Glomerular visceral epithelial cell (primary cell): ENCODE data around the gene CDC42BPB.
"Not testable (repeated sequence)": the region's sequence is repeated elsewhere in the genome, so short reads cannot be mapped to it uniquely, and the experiment has no call there.

Experiments used
- DNase-seq: peaks from one replicate; pipeline ENCODE4 v3.0.0-alpha.2; 2016; ENCODE audit errors: extremely low spot score

Gene CDC42BPB

GRCh38 chr14:102900631-102901571, 156.4 kb downstream of the CDC42BPB start:
- DNase-seq = no peak

- no peak for DNase-seq
Measured at GRCh38 chr14:102899516-102899900, 157.8 kb downstream of the CDC42BPB start.

DNA sequence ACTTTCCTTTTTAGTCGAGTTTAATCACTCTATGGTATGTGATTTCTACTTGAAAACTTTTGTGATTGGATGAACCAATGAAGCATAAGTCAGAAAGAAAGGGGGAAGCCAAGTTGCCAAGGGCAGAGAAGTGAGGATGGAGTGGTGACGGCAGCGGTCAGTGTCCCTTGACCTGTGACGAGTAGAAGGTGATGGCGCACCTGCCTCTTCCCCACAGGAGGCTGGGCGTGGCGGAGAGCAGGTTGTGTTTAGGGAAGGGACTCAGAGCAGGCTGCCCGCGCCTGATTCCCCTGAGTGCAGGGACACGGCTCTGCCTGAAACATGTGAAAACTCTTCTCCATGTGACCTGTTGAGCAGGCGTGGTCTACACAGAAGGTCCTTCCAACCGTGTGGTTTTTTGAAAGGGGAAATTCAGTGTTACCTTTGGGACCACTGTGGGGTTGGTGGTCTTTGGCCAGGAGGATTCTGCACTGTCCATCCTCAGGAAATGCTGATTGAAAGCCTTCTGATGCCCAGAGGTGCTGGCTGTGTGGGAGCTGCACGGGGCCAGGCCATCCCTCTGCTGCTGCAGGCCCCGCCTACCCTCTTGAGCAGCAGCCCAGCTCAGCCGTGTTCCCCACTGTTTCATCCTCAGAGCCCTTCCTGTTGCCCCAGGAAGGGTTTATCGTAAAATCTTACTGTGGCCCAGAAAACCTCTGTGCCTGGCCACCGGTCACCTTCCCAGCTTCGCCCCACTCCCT, 158.4 kb downstream of the CDC42BPB start:
- no peak for DNase-seq

GRCh38 chr14:102898298-102898697, 159.1 kb downstream of the CDC42BPB start:
- no peak for DNase-seq

DNA sequence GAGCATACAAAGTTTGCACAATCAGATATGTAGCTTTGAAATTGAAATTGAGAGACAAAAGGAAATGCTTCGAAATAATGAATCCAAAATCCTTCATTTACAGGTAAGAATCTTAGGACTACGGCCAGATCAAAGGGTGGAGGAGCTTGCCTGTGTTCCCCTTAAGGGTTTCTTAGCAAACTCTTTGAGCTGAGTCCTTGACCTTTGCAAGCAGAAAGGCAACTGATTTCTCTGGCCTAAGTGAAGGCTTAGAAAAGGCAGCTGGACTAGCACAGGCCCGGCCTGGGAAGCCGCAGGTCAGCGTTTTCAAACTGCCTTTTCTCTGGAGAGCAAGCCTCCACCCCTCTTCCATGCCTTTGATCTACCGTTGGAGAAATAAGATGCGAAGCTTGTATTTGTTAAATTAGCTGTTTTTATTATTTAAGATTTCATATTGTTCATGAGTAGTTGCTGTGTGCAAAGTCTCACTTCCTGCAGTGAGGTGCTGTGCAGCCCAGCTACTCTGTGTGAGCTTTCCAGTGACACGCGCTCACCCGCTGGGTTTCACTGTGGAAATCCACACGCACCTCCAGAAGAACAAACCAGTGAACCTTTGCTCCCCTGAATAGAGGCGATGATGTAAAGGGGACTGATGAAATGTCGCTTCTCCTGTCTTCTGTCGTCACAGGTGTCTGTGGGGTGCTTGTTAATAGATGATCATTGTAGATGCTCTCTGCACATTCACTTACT, 159.9 kb downstream of the CDC42BPB start:
- DNase-seq = no peak

- DNase-seq = not testable (repeated sequence)
Measured at GRCh38 chr14:102896735-102897134, 160.6 kb downstream of the CDC42BPB start.

DNA sequence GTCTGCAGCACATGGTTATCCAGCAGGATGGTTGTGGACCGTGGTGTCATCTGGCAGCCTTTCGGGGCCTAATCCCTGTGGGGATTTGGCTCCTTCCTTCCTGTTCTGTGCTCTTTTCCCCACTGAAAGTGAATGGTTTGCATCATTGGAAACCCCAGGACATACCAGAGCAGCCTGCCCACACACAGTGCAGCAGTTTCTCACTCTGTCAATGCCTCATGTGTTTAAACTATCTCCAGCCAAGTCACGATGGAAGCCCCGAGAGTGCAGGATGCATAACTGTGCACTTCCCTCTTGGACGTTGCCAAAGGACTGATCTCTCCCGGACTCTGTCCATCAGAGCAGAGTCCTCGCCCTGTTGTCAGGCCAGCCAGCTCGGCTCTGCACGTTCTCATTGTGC, 163.9 kb downstream of the CDC42BPB start:
- no peak for DNase-seq

DNA sequence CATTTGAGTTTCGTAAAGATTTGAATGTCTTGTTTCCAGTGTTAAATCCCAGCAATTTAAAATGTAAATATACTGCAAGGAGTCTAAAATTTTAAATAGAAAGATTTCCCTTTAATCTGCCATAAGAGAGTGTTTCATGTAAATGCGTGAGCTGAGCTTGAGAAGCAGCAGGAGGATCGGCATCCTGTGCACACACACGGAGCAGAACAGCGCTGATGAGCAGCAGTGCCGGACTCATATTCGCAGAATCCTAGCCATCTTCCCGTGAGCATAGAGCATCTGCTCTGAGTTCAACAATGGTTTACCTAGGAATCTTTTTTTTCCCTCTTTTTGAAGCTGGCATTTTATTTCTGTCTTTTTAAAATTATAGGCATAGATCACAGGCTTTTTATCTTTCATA, 164.7 kb downstream of the CDC42BPB start:
- DNase-seq = no peak

DNA sequence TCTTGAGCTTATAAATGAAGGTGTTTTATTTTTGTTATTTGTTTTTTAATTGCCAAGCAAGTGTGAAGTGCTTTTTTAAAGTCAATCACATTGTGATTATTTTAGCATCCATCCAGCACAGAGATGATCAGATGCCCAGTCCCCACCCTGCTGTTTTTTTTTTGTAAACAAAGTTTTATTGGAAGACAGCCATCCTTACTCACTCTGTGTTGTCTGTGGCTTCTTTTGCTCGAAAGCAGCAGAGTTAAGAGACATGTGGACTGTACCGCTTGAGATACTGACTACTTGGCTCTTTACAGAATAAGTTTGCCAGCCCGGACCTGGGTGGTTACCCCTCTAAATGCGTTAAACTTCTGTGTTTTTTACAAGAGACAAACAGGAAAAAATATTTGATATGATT, 165.8 kb downstream of the CDC42BPB start:
- DNase-seq = no peak

- DNase-seq = no peak
Measured at GRCh38 chr14:102891111-102891510, 166.2 kb downstream of the CDC42BPB start.

GRCh38 chr14:102889615-102890014, 167.7 kb downstream of the CDC42BPB start:
- no peak for DNase-seq

- no peak for DNase-seq
Measured at GRCh38 chr14:102888748-102889147, 168.6 kb downstream of the CDC42BPB start.

DNA sequence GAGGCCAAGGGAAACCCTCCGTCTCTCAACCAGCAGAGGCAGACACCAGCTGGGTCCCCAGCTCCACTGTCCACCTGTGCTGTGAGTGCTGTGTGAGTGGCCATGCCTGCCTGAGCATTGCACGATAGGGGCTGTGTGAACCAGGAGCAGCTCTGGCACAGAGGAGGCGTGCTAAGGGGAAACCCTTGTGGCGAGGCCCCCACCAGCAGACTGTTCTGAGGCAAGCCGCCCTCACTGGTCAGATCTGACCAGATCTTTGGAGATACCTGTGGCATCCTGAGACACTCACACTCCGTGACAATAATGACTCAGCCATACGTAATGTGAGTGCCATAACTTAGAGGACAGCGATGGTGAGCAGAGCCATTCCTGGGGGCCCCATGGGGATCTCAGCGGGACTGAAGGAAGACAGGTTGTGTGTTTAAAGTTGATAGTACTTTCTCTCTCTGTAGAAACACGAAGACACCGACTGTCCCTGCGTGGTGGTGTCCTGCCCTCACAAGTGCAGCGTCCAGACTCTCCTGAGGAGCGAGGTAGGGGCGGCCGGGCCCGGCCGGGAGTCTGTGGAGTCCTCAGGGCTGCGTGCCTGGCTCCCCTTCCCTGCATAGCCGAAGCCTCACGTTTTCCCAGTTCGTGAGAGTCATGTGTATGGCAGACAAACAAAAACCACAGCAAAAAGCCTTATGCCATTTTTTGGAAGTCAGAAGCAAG, 171.5 kb downstream of the CDC42BPB start:
- no peak for DNase-seq

- no peak for DNase-seq
Measured at GRCh38 chr14:102883554-102883953, 173.8 kb downstream of the CDC42BPB start.

DNA sequence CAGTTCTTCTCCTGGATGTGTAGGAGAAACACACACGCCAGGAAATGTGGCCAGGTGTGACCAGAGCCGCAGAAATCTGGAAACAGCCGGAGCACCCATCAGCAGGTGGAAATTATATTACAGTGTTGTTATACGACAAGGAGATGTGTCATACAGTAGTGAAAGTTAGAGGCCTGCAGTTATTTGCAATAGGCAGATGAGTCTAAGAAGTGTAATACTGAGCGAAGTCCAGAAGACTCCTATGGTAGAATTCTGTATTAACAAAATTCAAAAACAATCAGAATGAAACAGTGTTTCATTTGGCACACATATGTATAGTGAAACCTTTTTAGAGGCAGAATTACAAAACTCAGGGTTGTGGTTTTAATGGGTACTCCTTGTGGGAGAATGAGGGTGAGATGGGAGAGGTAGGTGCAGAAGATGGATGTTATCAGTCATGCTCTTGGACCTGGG, 174.2 kb downstream of the CDC42BPB start:
- DNase-seq = no peak
